Endothelial cell of umbilical vein (primary cell): ENCODE data around the gene CD83. TPM values are rescaled to one million over a fixed set of nuclear protein-coding genes. Genes with fewer than 3 reads are reported as not detected.

ENCODE experiments used
- BruUV-seq: library from RNA; stranded (reverse); fragments of 400-500 nt; replicated peaks from 2 replicates; lab custom pipeline; 2021; lab: Mats Ljungman, UMichigan
- CTCF ChIA-PET: fragments of 300-600, 350-600 bp; sonication (Branson Sonifier 250); formaldehyde crosslinking; loops from one replicate; lab custom pipeline; 2021; ENCODE audit warnings: antibody characterized with exemption, inconsistent platforms; lab: Charles Lee
- POLR2A ChIA-PET: fragments of 300-600, 350-600 bp; sonication (Branson Sonifier 250); formaldehyde crosslinking; loops from one replicate; lab custom pipeline; 2021; ENCODE audit warnings: antibody characterized with exemption, inconsistent platforms; lab: Charles Lee
- DNase-seq: peaks from one replicate; pipeline ENCODE4 v3.0.0-alpha.2; 2011; ENCODE audit warnings: low read depth, low spot score
- FAIRE-seq: peaks from 2 replicates; lab custom pipeline; 2011; peaks lifted over from hg19 to GRCh38; lab: Jason Lieb, UNC
- H2AFZ ChIP-seq: 2 replicates; pipeline ENCODE4 v1.6.0; 2012; ENCODE audit warnings: low read depth, low read length, control low read depth, inconsistent platforms
- H3K27ac ChIP-seq: 2 replicates; pipeline ENCODE4 v1.5.1; 2011; ENCODE audit warnings: low read depth, mild to moderate bottlenecking, control low read depth, low read length, moderate library complexity; ENCODE audit not compliant: insufficient read depth
- H3K27me3 ChIP-seq, 2 experiments: 2 replicates each; pipeline versions ENCODE4 v1.6.0 to v1.6.1; 2011; ENCODE audit warnings: low read length in 2 of 2, mixed read lengths in 1 of 2; ENCODE audit not compliant: control insufficient read depth in 2 of 2, insufficient read depth in 2 of 2
- H3K36me3 ChIP-seq, 2 experiments: 2 replicates in 1 of 2; 3 replicates in 1 of 2; pipeline ENCODE4 v1.5.1; 2011; ENCODE audit warnings: low read length in 2 of 2, mild to moderate bottlenecking in 1 of 2, moderate library complexity in 1 of 2; ENCODE audit not compliant: control insufficient read depth in 2 of 2, insufficient read depth in 2 of 2; ENCODE audit errors: extremely low read depth in 1 of 2
- H3K4me1 ChIP-seq: 3 replicates; pipeline ENCODE4 v1.5.1; 2011; ENCODE audit warnings: mild to moderate bottlenecking, low read length; ENCODE audit not compliant: control insufficient read depth, insufficient read depth; ENCODE audit errors: extremely low read depth
- H3K4me2 ChIP-seq: 2 replicates; pipeline ENCODE4 v1.6.1; 2011; ENCODE audit warnings: low read length, control low read depth, mixed read lengths; ENCODE audit not compliant: insufficient read depth
- H3K4me3 ChIP-seq, 3 experiments: fragments of 200-600 bp in 1 of 3; sonication (generic), shearing (Covaris generic) in 1 of 3; replicated peaks in 1 of 3; 2 replicates each; pipeline ENCODE4 v1.5.1; 2011 to 2016; ENCODE audit warnings: control low read depth in 3 of 3, low read length in 3 of 3, mild to moderate bottlenecking in 2 of 3, inconsistent platforms in 1 of 3, low read depth in 1 of 3, moderate library complexity in 1 of 3; ENCODE audit not compliant: insufficient read depth in 1 of 3
- H3K79me2 ChIP-seq: 2 replicates; pipeline ENCODE4 v1.6.0; 2012; ENCODE audit warnings: low read length, inconsistent platforms; ENCODE audit not compliant: control insufficient read depth, insufficient read depth
- H3K9ac ChIP-seq: replicated peaks from 2 replicates; pipeline ENCODE3; 2011; ENCODE audit warnings: low read length, control low read depth; ENCODE audit not compliant: insufficient read depth; ENCODE audit errors: extremely low read depth
- H3K9me1 ChIP-seq: replicated peaks from 3 replicates; pipeline ENCODE4 v1.6.0; 2011; ENCODE audit warnings: mild to moderate bottlenecking, low read length; ENCODE audit not compliant: control insufficient read depth, insufficient read depth; ENCODE audit errors: extremely low read depth
- H3K9me3 ChIP-seq: replicated peaks from 2 replicates; pipeline ENCODE4 v1.5.1; 2012; ENCODE audit warnings: low read length, inconsistent platforms; ENCODE audit not compliant: control insufficient read depth, insufficient read depth
- H4K20me1 ChIP-seq: replicated peaks from 2 replicates; pipeline ENCODE3; 2011; ENCODE audit warnings: mild to moderate bottlenecking, low read length; ENCODE audit not compliant: control insufficient read depth, insufficient read depth; ENCODE audit errors: extremely low read depth
- CTCF ChIP-seq, 2 donors: IDR thresholded peaks; 1 replicate in 1 of 2; 2 replicates in 1 of 2; pipeline ENCODE4 v1.5.1; 2011; ENCODE audit warnings: low read length in 2 of 2, mild to moderate bottlenecking in 2 of 2, moderate library complexity in 2 of 2, control low read depth in 1 of 2, inconsistent platforms in 1 of 2, low read depth in 1 of 2; ENCODE audit not compliant: insufficient read depth in 1 of 2; ENCODE audit errors: extremely low read depth in 1 of 2
- EZH2 ChIP-seq: IDR thresholded peaks from 2 replicates; pipeline ENCODE4 v1.6.1; 2012; ENCODE audit warnings: borderline replicate concordance, low read depth, mild to moderate bottlenecking, moderate library complexity, low read length, inconsistent platforms; ENCODE audit not compliant: severe bottlenecking
- FOS ChIP-seq: IDR thresholded peaks from 2 replicates; pipeline ENCODE4 v1.6.1; 2011; ENCODE audit warnings: mild to moderate bottlenecking, low read length, moderate library complexity, borderline replicate concordance; ENCODE audit not compliant: insufficient read depth
- GATA2 ChIP-seq: IDR thresholded peaks from 2 replicates; pipeline ENCODE4 v1.7.0; 2011; ENCODE audit warnings: low read depth, mild to moderate bottlenecking, moderate library complexity, mixed read lengths, low read length; ENCODE audit not compliant: insufficient read length, insufficient read depth
- JUN ChIP-seq: IDR thresholded peaks from 2 replicates; pipeline ENCODE4 v1.6.1; 2011; ENCODE audit warnings: borderline replicate concordance, low read depth; ENCODE audit not compliant: insufficient read length, insufficient read depth
- MAX ChIP-seq: IDR thresholded peaks from 2 replicates; pipeline ENCODE4 v1.6.1; 2011; ENCODE audit not compliant: insufficient read depth, insufficient read length
- MYC ChIP-seq: IDR thresholded peaks from one replicate; pipeline ENCODE4 v1.6.1; 2011; ENCODE audit warnings: mild to moderate bottlenecking, low read depth, low read length
- POLR2A ChIP-seq: IDR thresholded peaks from 2 replicates; pipeline ENCODE4 v1.6.1; 2012; ENCODE audit warnings: low read depth, mild to moderate bottlenecking, control low read depth, low read length
- POLR2AphosphoS5 ChIP-seq: IDR thresholded peaks from 2 replicates; pipeline ENCODE4 v1.6.1; 2012; ENCODE audit warnings: low read depth, mild to moderate bottlenecking, control low read depth, low read length, moderate library complexity; ENCODE audit not compliant: insufficient read depth
- dilution Hi-C: fragments of 300-500 bp; cut with MboI; formaldehyde crosslinking; loops from one replicate; pipeline ENCODE4 v1.15.0; 2019; ENCODE audit warnings: low sequenced_read_pairs; ENCODE audit not compliant: extremely low pct_ligation_motif_present
- intact Hi-C: fragments of 100-400 bp; cut with micrococcal nuclease; formaldehyde crosslinking; loops from one replicate; pipeline ENCODE4 v1.10.0; 2022
- polyA plus RNA-seq, 4 experiments: library from polyadenylated mRNA; depleted of rRNA in 3 of 4; stranded (reverse) in 3 of 4; unstranded in 1 of 4; fragments of >200 nt; gene quantifications; 2 replicates each; pipeline versions ENCODE4 v1.2.1 to v1.2.3, GENCODE V29; 2011 to 2012; ENCODE audit warnings: missing spikeins in 1 of 4
- total RNA-seq: library from RNA; stranded (reverse); gene quantifications from 2 replicates; pipeline ENCODE4 v1.2.3, GENCODE V29; 2021

Gene CD83
- total and polyA plus RNA-seq, 2 donors (not counting 3 experiments of a cell fraction or from before 2014, with no cell fraction given): 0.40 to 0.46 TPM

- CTCF ChIA-PET: interaction anchor here (1.0 to 5.8 kb wide), 3 partner anchors 13 to 269 kb away, joined by 3 to 98 read pairs (median 8); no protein-coding TSS in a partner anchor
- H3K79me2 ChIP-seq: no peaks in the 10 kb centered on the region
- no peak for TF ChIP-seq MYC
- TF ChIP-seq POLR2A: no peak
- no peak for TF ChIP-seq POLR2AphosphoS5
- TF ChIP-seq MAX: no peak
- TF ChIP-seq GATA2: no peak
- TF ChIP-seq FOS: no peak
- TF ChIP-seq JUN: no peak
- TF ChIP-seq EZH2: no peak
- TF ChIP-seq CTCF (IDR thresholded peaks at IDR 0.05; ENCODE audit: extremely low read depth in 1 of 2, insufficient read depth in 1 of 2, low read depth in 1 of 2, low read length in 2 of 2): no peak
- H3K9me3 ChIP-seq: no peaks in the 10 kb centered on the region
- dilution Hi-C loops (no loop called here), intact Hi-C loops (loop anchor here (10.0 kb wide), 1 partner anchor 98 kb away; no protein-coding TSS in a partner anchor)
- H3K36me3 ChIP-seq: no peaks in the 10 kb centered on the region
- DNase-seq: no peak
- H3K4me3 ChIP-seq: no peak overlapping the region
- H3K27me3 ChIP-seq: no peaks in the 10 kb centered on the region
- no TSS peak for BruUV-seq
- H2AFZ ChIP-seq: no peak overlapping the region
- POLR2A ChIA-PET: no interaction called here
- no peak for FAIRE-seq
- H3K4me1 ChIP-seq: no peaks in the 10 kb centered on the region
- no peak overlapping the region for H3K4me2 ChIP-seq
- no peak overlapping the region for H3K9ac ChIP-seq
- H3K9me1 ChIP-seq: no peaks in the 10 kb centered on the region
- H4K20me1 ChIP-seq: no peaks in the 10 kb centered on the region
- no peak overlapping the region for H3K27ac ChIP-seq
Measured at GRCh38 chr6:14142511-14143223, 25.1 kb downstream of the CD83 start.
